Bronchial epithelial cell (primary cell): Measurements from ENCODE around the gene NAT10. TPM values are rescaled to one million over a fixed set of nuclear protein-coding genes. Genes with fewer than 3 reads are reported as not detected.

ENCODE experiments used
- DNase-seq: peaks from one replicate; pipeline ENCODE4 v3.0.0-alpha.2; 2010; ENCODE audit warnings: low read depth
- FAIRE-seq: peaks from 2 replicates; lab custom pipeline; 2011; peaks lifted over from hg19 to GRCh38; lab: Jason Lieb, UNC
- H3K27me3 ChIP-seq: 2 replicates; pipeline ENCODE4 v1.5.1; 2011; ENCODE audit warnings: low read length; ENCODE audit not compliant: control insufficient read depth, insufficient read depth
- H3K36me3 ChIP-seq: 2 replicates; pipeline ENCODE4 v1.5.1; 2011; ENCODE audit warnings: low read length; ENCODE audit not compliant: control insufficient read depth, insufficient read depth
- H3K4me3 ChIP-seq: 2 replicates; pipeline ENCODE4 v1.5.1; 2011; ENCODE audit warnings: mild to moderate bottlenecking, low read depth, low read length, control low read depth
- CTCF ChIP-seq: IDR thresholded peaks from 2 replicates; pipeline ENCODE4 v1.5.1; 2011; ENCODE audit warnings: mild to moderate bottlenecking, moderate library complexity, low read length, control low read depth, inconsistent platforms; ENCODE audit not compliant: insufficient read depth, severe bottlenecking
- total RNA-seq: library from RNA; depleted of rRNA; stranded (reverse); fragments of >200 nt; gene quantifications from 2 replicates; pipeline ENCODE4 v1.2.1, GENCODE V29; 2014

NAT10 gene
- total RNA-seq, 1 donor from 2014 or later = 14.0 TPM

GRCh38 chr11:34181251-34181650 is 75.8 kb downstream of the NAT10 start:
- no peaks in the 10 kb centered on the region for H3K27me3 ChIP-seq
- no peak for TF ChIP-seq CTCF
- FAIRE-seq = no peak
- no peak for DNase-seq
- H3K36me3 ChIP-seq = no peaks in the 10 kb centered on the region
- H3K4me3 ChIP-seq = no peak overlapping the region

GRCh38 chr11:34181856-34182405 is 76.5 kb downstream of the NAT10 start:
- FAIRE-seq (no peak), DNase-seq (no peak)
- Histone ChIP-seq H3K27me3 (no peaks in the 10 kb centered on the region), H3K36me3 (no peaks in the 10 kb centered on the region), H3K4me3 (no peak overlapping the region)
- no peak for TF ChIP-seq CTCF

- no peaks in the 10 kb centered on the region for H3K27me3 ChIP-seq
- H3K4me3 ChIP-seq = no peak overlapping the region
- H3K36me3 ChIP-seq = no peaks in the 10 kb centered on the region
- no peak for TF ChIP-seq CTCF
- FAIRE-seq (no peak), DNase-seq (no peak)
These were observed 77.0 kb downstream of the NAT10 start for GRCh38 chr11:34182425-34182824.

- DNase-seq (no peak), FAIRE-seq (peak; percentile 77)
- H3K36me3 ChIP-seq = no peaks in the 10 kb centered on the region
- no peaks in the 10 kb centered on the region for H3K27me3 ChIP-seq
- no peak for TF ChIP-seq CTCF
- H3K4me3 ChIP-seq = no peak overlapping the region
These were observed 77.7 kb downstream of the NAT10 start for GRCh38 chr11:34182921-34183685.

- no peak for TF ChIP-seq CTCF
- Histone ChIP-seq H3K27me3 (no peaks in the 10 kb centered on the region), H3K4me3 (no peak overlapping the region), H3K36me3 (no peaks in the 10 kb centered on the region)
- DNase-seq (no peak), FAIRE-seq (no peak)
These were observed 78.5 kb downstream of the NAT10 start for GRCh38 chr11:34183848-34184391.
